Aortic smooth muscle cell (primary cell): ENCODE data around the gene CAPN2. TPM values are rescaled to one million over a fixed set of nuclear protein-coding genes. Genes with fewer than 3 reads are reported as not detected.

Experiments
- total RNA-seq: library from RNA; depleted of rRNA; stranded (reverse); fragments of >200 nt; gene quantifications from 2 replicates; pipeline ENCODE4 v1.2.3, GENCODE V29; 2014

CAPN2 gene
- 493 and 496 TPM in 2 replicates for total RNA-seq

DNA sequence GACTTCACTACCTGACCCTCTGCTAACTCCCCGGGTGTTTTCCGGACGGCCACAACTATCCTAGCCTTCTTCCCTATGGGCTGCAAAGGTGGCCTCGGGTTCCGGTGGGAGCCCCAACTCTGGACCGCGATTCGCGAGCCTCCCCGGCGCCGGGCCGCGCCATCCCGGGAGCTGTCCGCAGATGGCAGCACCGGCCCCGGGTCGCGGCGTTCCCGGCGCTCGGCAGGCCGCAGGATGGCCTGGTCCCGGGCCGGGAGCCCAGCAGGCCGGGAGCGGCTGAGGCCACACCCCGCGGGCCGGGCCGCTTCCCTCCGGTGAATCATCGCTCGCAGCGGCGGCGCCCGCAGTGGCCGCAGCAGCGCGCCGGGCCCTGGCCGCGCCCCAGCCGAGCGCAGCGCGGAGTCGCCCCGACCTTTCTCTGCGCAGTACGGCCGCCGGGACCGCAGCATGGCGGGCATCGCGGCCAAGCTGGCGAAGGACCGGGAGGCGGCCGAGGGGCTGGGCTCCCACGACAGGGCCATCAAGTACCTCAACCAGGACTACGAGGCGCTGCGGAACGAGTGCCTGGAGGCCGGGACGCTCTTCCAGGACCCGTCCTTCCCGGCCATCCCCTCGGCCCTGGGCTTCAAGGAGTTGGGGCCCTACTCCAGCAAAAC lies at the start of gene CAPN2:
Gene CAPN2, plus strand, starts transcription at position 346 of the 656 bp plus-strand sequence. Its CDS starts 102 bp downstream, at position 448.

DNA sequence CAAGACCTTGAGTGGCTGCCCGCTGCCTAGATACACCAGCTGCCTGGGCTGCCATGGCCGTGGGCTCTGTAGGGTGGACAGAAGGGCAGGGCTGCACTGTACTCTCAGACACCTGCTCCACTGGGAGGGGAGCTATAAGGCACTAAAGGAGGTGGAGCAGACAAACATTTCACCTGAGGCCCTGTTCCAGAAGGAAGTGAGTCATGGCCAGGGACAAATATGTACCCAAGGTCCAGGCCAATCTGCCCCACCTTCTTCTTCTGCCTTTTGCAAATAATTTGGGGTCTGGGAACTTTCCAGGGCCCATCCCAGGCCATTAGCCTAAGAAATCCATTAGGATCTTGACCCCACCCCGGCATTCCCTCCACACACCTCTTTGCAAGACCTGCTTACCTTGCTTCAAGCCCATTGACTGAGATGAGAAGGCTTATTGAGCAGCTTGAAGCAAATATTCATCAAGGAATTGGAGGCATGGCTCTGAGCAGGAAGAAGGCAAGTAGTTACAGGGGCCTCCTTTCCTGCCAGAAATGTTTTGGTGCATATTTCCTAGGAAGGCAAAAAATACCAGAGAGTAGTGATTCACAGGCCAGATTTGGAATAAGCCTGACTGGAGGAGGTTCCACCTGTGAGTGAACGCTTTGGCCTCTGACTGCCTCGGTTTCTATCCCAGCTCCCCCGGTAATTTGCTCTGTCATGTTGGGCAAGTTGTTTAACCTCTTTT lies 46.6 kb upstream of the CAPN2 start, which contains the start of gene CAPN8:
Gene CAPN8, minus strand, starts transcription at position 110 of the 721 bp plus-strand sequence. Its CDS starts 55 bp downstream, at position 55.

Other genes starting within 250 kb of the CAPN2 start
- not detected in 2 replicates for gene CAPN8, start 46.8 kb upstream of the CAPN2 start, total RNA-seq
- gene TP53BP2, start 133.4 kb downstream of the CAPN2 start, total RNA-seq: 26.0 and 42.7 TPM in 2 replicates